A549 treated with AZD9567 at 1 μM for 4 hours (cell line): ENCODE measurements around the gene ORAI2. TPM values are rescaled to one million over a fixed set of nuclear protein-coding genes. Genes with fewer than 3 reads are reported as not detected.

Experiments
- total RNA-seq: library from RNA; stranded (reverse); fragments of 200-300 nt; extraction: Qiagen RNA extraction; gene quantifications from 5 replicates; pipeline ENCODE4 v1.2.3, GENCODE V29; 2022; ENCODE audit not compliant: insufficient read depth

ORAI2 gene
- 22.2 to 34.0 TPM (median 33.6 TPM) in 5 replicates for total RNA-seq

DNA sequence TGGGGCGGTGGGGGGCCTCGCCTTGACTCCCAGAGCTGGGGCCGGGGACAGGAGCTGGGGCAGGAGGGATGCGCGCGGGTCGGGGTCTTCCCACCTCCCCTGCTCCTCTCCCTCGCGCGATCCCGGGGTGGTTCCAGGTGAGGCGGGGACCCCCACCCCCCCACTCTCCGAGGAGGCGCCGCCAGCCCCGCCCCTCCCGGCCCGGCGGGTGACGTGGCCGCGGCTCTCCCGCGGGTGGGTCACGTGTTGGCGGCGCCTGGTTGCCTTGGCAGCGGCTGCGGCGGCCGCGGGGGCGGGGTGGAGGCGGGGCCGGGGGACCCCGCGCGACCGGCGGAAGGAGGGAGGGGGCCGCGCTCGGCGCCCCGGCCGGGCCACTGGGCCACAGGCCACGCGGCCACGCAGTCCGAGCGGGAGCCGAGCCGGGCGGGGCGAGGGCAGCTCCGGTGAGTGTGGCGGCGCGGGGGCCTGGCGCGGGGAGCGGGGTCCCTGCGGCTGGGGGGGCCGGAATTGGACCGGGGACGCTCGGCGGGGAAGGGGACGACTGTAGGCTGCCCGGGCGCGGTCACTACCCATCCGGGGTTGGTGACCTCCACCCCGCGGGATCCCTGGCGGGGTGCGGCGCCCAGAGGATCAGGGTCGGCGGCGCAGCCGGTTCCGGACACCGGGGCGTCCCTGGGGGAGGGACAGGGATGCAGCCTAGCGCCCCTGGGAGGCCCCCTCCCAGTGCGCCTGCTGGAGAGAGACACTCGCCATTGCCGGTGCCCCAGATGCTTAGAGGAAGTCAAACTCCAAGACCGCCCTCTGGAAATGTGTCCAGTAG is at the start of gene ORAI2:
Gene ORAI2, plus strand, starts transcription at position 357 of the 820 bp plus-strand sequence. CDS start 5,382 bp downstream, outside the sequence.

DNA sequence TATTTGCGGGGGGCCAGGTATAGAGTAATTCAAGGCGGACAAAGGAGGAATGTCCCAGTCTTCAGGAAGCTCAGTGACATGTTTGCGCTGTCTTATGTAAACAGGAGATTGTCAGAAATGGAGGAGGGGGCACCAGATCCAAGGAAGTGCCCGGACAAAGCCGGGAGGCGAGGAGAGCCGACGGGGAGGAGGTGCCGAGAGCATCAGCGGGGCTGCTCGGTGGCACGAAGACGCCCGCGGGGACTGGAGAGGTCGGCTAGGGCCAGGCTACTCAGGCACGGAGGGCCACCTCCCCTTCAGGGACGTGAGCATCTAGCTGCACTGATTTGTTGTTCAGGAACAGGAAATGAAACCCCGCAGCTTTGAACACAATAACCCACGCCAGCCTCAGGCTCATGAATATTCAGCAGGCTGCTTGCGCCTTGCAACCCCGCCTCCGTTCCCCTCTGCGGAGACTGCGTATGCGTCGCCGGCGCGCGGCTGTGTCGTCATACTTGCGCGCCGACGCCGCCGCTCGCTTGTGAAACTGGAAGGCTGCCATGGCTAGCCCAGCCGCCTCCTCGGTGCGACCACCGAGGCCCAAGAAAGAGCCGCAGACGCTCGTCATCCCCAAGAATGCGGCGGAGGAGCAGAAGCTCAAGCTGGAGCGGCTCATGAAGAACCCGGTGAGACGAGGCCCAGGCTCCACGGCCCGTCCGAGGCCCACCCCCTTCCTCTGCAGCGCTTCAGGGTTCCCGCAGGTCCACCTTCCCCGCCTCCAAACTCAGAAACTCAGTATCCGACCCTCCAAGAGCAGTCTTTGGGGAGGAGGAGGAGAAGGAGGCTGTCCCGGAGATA is 37.3 kb upstream of the ORAI2 start, which contains the start of gene PRKRIP1:
Gene PRKRIP1, plus strand, starts transcription at position 491 of the 837 bp plus-strand sequence. Its CDS starts 49 bp downstream, at position 540.

GRCh38 chr7:102464577-102465280 is 31.4 kb downstream of the ORAI2 start, which contains the start of the genes ALKBH4 and LRWD1:
Gene ALKBH4 (minus strand): TSS chr7:102464863. CDS start chr7:102464836, 27 bp downstream.
Gene LRWD1 (plus strand): TSS chr7:102464984. CDS start chr7:102465081, 97 bp downstream.

GRCh38 chr7:102478314-102479208 is 45.2 kb downstream of the ORAI2 start, which contains the start of gene POLR2J:
Gene POLR2J (minus strand): TSS chr7:102478922. CDS start chr7:102478860, 62 bp downstream.

Other genes with a start within 250 kb of the ORAI2 start
- gene SH2B2, start 146.7 kb upstream of the ORAI2 start, total RNA-seq: 2.7 to 3.8 TPM (median 3.6 TPM) in 4 of 5 replicates, not detected in the other
- gene SPDYE6, start 77.1 kb upstream of the ORAI2 start, total RNA-seq: not detected in 5 replicates
- 19.5 to 24.7 TPM (median 23.6 TPM) in 5 replicates for gene PRKRIP1, start 37.2 kb upstream of the ORAI2 start, total RNA-seq
- 8.6 to 10.7 TPM (median 8.8 TPM) in 5 replicates for gene ALKBH4, start 31.3 kb downstream of the ORAI2 start, total RNA-seq
- 27.4 to 36.9 TPM (median 34.1 TPM) in 5 replicates for gene LRWD1, start 31.4 kb downstream of the ORAI2 start, total RNA-seq
- gene POLR2J, start 45.3 kb downstream of the ORAI2 start, total RNA-seq: 93.0 to 111 TPM (median 107 TPM) in 5 replicates
- 1.5 to 2.2 TPM (median 1.8 TPM) in 5 replicates for gene RASA4B, start 84.2 kb downstream of the ORAI2 start, total RNA-seq
- gene UPK3BL2, start 110.1 kb downstream of the ORAI2 start, total RNA-seq: 2.4 to 3.8 TPM (median 2.8 TPM) in 4 of 5 replicates, not detected in the other
- gene SPDYE2, start 117.7 kb downstream of the ORAI2 start, total RNA-seq: 0.07 TPM in 1 of 5 replicates, not detected in the others
- gene POLR2J3, start 139.0 kb downstream of the ORAI2 start, total RNA-seq: 14.1 to 45.7 TPM (median 36.2 TPM) in 5 replicates
- gene RASA4, start 183.2 kb downstream of the ORAI2 start, total RNA-seq: 2.0 to 3.1 TPM (median 2.4 TPM) in 4 of 5 replicates, not detected in the other
- 13.9 to 18.5 TPM (median 16.2 TPM) in 5 replicates for gene UPK3BL1, start 209.2 kb downstream of the ORAI2 start, total RNA-seq
- not detected in 5 replicates for gene SPDYE2B, start 216.7 kb downstream of the ORAI2 start, total RNA-seq
- 0.33 to 0.69 TPM (median 0.59 TPM) in 4 of 5 replicates, not detected in the other for gene POLR2J2, start 238.1 kb downstream of the ORAI2 start, total RNA-seq